ENCODE measurements around the gene DCTN3.

Gene DCTN3

GRCh38 chr9:34624475-34625185 lies 4.3 kb upstream of the DCTN3 start:
- no peak for DNase-seq (ENCODE audit: low read depth in 2 of 2, low spot score in 1 of 2)

DNA sequence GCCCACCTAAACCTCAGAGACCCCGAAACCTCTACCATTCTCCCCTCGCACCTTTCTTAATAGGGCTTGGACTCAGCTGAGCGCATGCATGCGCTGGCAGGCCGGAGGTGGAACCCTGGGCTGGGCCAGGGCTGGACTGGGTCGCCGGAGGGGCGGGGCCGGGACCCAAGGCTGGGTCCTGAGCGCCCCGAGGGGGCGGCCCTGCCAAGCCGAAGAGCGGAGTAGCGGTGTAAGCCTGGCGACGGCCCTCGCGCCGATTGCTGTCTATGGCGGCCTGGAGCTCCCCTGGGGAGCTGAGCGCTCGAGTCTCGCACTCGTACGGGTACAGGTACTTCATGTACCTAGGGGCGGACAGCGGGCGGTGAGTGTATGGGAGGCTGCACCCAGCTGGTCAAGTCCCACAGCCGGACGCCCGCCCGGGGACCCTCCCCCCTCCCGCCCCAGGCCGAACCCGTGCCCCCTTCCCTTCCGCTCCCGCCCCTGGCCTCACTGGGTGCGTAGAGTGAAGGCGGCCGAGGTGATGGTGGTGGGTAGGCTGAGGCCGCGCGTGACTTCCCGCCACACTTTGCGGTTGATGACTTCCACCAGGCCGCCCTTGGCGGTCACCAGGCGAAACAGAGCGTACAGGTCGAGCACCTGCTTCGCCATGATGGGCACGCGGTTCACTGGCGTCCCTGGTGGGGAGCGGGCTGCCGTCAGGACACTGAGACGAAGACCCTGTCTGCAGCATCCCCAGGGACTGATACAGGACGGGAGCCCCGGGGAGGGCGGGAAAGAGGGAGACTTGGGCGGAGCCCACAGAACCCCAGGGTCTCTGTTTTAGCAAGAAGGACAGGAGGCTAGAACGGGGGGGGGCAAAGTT lies 3.3 kb upstream of the DCTN3 start:
- DNase-seq (ENCODE audit: low read depth in 2 of 2, low spot score in 1 of 2), result no peak

DNA sequence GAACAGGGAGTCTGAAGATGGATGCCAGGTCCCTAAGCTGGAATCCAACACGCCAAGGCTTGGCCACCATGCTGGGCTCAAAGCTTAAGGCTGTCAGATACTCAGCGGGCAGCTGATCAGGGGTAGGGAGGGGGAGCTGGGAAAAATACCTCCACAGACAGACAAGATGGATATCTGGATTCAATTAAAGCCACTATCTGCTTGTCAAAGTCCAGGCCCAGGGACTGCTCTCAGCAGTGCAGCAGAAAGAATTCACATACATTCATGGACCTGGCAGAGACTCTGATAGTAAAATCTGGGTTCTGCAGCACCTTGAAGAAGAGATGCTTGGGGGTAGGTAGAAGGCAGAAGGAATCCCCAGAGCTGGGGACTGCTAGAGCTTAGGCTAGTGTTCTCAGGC lies 5.2 kb downstream of the DCTN3 start:
- DNase-seq (ENCODE audit: low read depth in 2 of 2, low spot score in 1 of 2), result no peak

DNA sequence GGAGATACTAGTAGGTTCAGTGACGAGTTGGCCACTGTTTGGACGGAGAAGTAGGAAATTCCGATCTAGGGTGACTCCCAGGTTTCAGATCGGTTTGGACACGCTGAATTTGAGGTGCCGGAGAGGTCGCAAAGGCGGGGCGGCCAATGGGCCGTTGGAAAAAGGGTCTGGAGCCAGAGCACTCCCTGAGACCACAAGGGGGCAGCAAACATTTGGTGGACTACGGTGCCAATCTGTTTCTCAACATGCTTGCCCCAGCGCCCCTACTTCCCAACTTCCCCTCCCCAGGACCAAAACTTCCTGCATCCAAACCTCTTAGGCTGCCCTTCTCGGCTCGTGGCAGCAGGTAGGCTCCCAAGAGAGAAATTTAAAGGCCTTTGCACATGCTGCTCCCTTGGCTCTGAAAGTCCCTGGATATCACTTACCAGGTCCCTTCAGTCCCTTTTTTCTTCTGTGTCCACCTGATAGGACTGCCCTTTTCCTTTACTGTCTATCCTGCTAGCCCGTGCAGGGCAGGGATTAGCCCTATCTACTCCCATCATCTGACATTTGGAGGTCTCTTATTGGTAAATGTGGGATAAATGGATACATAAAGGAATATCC lies 7.4 kb downstream of the DCTN3 start:
- peak in 1 of 2 donors; percentile 34 for DNase-seq (ENCODE audit: low read depth in 2 of 2, low spot score in 1 of 2)

GRCh38 chr9:34611811-34612787 lies 8.2 kb downstream of the DCTN3 start, which contains the start of gene RPP25L:
RPP25L (minus strand) TSS chr9:34612097; CDS start chr9:34611296, 801 bp downstream.
- DNase-seq (ENCODE audit: low read depth in 2 of 2, low spot score in 1 of 2), result peak; percentile 57 to 62

GRCh38 chr9:34611251-34611810 lies 9.0 kb downstream of the DCTN3 start:
- DNase-seq (ENCODE audit: low read depth in 2 of 2, low spot score in 1 of 2), result no peak

GRCh38 chr9:34610434-34611206 lies 9.7 kb downstream of the DCTN3 start:
- no peak for DNase-seq (ENCODE audit: low read depth in 2 of 2, low spot score in 1 of 2)

GRCh38 chr9:34607331-34607730 lies 13.0 kb downstream of the DCTN3 start:
- DNase-seq (ENCODE audit: low read depth in 2 of 2, low spot score in 1 of 2), result no peak

- no peak for DNase-seq (ENCODE audit: low read depth in 2 of 2, low spot score in 1 of 2)
Measured at GRCh38 chr9:34606905-34607304, 13.4 kb downstream of the DCTN3 start.

DNA sequence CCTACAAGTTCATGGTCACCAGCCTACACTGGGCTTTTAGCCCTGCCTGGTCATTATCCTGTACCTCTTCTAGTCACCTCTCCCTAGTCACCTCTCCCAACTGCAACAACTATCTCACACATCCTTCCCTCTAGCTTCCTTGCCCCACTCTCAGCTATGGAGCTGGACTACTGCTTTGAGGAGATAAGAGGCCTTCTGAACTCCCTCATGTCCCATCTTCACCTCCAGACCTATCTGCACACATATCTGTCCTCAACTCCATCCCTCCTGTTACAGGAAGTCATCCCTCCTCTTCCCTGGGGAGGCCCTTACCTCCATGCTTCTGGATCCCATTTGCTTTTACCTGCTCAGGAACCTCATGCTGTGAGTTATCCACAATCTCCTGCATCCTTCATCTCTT lies 14.1 kb downstream of the DCTN3 start:
- DNase-seq (ENCODE audit: low read depth in 2 of 2, low spot score in 1 of 2), result no peak

GRCh38 chr9:34603610-34604231 lies 16.6 kb downstream of the DCTN3 start:
- peak; percentile 57 to 75 for DNase-seq (ENCODE audit: low read depth in 2 of 2, low spot score in 1 of 2)

GRCh38 chr9:34601937-34602573 lies 18.2 kb downstream of the DCTN3 start:
- DNase-seq (ENCODE audit: low read depth in 2 of 2, low spot score in 1 of 2), result no peak

DNA sequence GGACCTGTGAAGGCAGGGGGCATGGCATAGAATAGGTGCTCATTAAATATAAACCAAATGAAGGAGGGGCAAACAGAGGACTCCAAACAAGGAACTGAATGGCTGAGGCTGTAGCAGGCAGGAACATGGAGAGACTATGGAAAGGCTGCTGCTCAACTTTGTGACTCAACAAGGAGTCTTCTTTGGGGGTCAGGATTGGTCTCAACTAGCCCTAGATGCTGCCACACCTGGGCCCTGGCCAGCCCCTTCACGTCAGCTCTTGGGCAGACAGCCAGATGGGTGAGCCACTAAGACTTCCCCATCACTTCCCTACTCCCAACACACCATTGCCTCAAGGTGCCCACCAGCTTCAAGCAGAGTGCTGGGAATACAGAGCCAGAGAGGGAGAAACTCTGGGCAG lies 19.4 kb downstream of the DCTN3 start:
- DNase-seq (ENCODE audit: low read depth in 2 of 2, low spot score in 1 of 2), result no peak

DNA sequence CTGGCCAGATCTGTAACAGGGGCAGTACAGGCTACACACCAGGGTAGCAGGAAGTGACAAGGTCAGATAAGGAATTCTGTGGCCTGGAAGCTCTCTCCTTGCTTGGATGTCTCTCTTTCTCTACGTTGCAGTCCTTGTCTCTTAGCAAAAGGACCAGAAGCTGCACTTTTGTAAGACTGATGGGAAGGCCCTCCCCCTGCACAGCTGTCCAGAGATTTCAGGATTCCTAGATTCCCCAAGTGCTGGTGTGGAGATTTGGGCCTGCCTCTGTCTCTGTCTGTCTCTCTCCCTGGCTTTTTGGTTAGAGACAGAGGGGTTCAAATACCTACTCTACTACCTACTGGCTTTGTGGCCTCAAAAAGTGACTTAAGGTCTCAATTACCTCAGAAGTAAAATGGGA lies 20.7 kb downstream of the DCTN3 start:
- DNase-seq (ENCODE audit: low read depth in 2 of 2, low spot score in 1 of 2), result no peak

DNA sequence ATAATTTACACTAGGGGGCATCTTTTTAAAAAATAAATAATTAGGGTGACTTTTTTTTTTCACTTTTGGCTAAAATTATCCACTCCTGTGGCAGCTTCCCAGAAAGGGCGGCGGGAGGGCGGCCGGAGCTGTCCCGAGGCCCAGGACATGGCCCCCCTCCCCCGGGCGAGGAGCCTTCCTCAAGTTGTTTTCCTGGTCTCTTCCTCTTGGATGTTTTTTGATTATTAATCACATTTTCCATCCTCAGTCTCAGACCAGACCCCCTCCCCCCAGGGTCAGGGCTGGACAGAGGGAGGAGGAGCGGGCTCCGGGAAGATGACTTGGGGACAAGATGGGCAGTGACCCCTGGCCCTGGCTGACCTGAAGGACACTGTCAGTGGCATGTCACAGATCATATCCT lies 26.1 kb downstream of the DCTN3 start:
- no peak for DNase-seq (ENCODE audit: low read depth in 2 of 2, low spot score in 1 of 2)

DNA sequence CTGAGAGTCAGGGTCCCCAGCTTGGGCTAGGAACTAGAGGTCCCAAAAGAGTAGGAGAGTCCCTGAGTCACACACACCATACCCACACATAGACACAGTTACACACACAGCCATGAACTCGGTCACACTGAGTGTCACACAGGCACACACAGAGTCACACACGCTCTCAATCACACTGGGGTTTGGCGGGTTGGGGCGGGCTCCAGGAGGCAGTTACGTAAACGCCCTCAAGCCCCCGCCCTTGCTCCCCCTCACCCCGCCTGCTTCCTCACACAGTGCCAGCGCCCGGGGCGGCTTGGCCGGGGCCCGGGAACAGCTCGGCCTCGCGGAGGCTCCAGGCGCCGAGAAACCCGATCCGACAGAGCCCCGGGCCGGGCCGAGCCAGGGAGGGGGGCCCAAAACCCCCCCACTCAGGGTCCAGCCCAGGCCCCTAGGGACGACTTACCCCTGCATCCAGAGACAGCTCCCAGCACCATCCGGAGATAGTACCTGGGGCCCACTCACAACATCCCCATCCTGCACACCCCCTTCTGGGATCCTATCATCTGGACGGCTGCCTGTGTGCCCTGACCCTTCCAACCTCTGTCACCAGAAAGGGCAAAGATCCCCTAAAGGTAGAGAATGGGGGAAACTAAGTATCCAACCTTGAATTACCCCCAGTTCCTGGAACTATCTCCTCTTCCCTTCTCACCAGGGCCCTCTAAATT lies 27.2 kb downstream of the DCTN3 start:
- DNase-seq (ENCODE audit: low read depth in 2 of 2, low spot score in 1 of 2), result no peak

GRCh38 chr9:34591917-34592866 lies 28.1 kb downstream of the DCTN3 start:
- no peak for DNase-seq (ENCODE audit: low read depth in 2 of 2, low spot score in 1 of 2)
